Activated CD4-positive, alpha-beta T cell treated with anti-CD3 and anti-CD28 coated beads, Interleukin-2, amount 50 U/mL, for 24 hours (primary cell): ENCODE data around the gene TBX4.
"Not testable (repeated sequence)": the region's sequence is repeated elsewhere in the genome, so short reads cannot be mapped to it uniquely, and the experiment has no call there.

Experiments used
- DNase-seq, 2 donors: peaks; one replicate each; pipeline ENCODE4 v3.0.0-alpha.2; 2020; ENCODE audit warnings: low read depth in 1 of 2, low spot score in 1 of 2

The TBX4 gene

DNA sequence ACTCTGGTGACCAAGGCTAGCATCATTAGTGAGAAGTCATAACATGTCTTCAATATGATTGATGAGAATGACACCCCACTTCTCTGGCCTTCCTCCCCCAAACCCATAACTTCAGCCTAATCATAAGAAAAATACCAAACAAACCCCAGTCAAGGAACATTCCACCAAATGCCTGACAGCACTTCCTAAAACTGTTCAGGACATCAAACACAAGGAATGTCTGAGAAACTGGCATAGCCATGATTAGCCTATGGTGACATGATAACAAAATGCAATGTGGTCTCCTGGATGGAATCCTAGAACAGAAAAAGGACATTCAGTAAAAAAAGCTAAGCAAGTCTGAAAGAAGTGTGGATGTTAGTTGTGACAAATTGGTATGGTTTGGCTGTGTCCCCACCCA, 24.7 kb upstream of the TBX4 start:
- DNase-seq: no peak

DNA sequence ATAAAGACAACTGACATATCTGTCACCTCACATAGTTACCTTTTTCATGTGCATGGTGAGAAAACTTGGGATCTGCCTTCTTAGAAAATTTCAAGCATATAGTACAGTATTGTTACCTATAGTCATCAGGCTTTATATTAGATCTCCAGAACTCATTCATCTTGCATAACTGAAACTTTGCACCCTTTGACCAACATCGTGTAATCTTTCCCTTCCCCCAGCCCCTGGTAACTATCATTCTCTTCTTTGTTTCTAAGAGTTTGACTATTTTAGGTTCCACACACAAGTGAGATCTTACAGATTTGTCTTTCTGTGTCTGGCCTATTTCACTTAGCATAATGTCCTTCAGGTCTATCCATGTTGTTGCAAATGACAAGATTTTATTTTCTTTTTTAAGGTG, 22.9 kb upstream of the TBX4 start:
- no peak for DNase-seq

DNA sequence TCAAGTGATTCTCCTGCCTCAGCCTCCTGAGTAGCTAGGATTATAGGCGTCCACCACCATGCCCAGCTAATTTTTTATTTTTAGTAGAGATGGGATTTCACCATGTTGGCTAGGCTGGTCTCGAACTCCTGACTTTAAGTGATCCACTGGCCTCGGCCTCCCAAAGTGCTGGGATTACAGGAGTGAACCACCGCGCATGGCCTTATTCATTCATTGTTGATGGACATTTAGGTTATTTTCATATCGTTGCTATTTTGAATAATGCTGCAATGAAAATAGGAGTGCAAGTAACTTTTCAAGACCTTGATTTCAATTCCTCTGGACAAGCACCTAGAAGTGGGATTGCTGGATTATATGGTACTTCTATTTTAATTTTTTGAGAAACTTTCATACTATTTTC, 22.4 kb upstream of the TBX4 start:
- not testable (repeated sequence) for DNase-seq

DNA sequence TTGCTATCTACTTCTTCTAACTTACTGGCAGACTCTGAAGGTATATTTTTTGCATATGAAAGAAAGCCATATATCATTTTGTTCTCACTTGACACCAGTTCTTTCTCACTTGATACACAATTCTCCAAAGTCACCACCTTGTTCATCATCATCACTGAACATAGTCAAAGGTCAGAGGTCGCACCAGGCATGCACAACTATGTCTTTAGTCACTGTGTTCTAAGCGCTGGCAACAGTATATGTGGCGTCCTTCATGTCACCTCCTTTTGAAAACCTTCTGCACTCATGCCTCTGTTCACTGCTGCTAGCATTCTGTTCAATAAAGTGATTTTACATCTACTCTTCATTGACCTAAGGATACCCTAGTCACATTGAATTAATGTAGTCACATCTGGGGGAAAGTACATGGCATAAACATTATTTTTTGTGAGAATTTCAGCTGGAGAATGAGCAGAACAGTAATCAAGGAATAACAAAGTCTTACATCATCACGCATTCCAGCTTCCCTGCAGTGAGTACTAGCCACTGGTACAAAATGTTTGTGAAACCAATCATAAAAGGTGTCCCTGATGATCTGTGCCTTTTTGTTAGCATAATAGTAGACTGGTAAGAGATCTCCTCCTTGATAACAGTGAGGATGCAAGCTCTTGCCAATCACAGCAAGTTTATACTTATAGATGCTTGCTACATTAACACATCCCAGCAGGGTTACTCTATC, 20.5 kb upstream of the TBX4 start:
- no peak for DNase-seq

DNA sequence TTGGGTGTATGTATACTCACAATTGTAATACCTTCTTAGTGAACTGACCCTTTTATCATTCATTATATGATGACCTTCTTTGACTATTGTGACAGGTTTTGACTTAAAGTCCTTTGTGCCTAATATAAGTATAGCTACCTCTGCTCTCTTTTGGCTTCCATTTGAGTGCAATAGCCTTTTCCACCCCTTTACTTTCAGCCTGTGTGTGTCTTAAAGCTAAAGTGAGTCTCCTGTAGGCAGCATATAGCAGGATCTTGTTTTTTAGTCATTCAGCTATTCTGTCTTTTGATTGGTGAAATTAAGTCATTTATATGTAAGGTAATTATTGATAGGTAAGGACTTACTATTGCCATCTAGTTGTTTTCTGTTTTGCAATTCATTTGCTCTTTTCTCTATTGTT, 15.9 kb upstream of the TBX4 start:
- no peak for DNase-seq

DNA sequence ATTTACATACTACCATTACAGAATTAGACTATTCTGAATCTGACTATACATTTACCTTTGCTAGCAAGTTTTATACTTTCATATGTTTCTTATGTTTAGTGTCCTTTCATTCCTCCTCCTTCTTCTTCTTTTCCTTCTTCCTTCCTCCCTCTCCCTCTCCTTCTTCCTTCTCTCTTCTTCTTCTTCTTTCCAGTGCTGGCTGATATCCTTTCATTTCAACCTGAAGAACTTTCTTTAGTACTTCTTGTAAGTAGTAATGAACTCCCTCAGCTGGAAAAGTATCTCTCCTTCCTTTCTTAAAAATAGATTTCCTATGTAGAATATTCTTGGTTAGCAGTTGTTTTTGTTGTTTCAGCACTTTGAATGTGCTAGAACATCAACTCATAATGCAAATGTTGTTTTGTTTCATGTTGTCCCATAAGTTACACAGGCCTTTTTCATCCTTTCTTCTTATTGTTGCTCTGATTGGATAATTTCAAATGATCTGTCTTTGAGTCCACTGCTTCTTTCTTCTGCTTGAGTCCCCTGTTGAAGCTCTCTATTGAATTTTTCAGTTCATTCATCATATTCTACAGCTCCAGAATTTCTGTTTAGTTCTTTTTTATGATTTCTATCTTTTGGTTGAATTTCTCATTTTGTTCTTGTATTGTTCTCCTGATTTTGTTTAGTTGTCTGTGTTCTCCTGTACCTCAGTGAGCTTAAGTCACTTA, 15.1 kb upstream of the TBX4 start:
- no peak for DNase-seq

DNA sequence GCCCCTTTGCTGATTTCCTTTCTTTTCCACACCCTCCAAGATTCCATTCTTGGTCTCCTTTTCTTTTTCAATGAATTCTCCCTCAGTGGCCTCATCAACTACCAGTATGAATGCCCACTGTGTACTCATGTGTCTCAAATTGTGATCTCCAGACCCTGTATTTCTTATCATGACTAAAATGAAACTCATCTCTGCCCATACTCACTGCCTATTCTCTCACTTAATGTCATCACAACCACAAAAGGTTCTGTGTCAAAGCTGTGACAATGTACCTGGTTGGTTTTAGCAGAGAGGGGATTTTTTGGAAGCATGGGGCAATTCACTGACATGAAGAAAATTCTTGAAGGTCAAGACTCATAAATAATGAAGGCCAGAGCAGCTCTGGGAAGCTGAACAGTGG, 11.5 kb upstream of the TBX4 start:
- DNase-seq: no peak

DNA sequence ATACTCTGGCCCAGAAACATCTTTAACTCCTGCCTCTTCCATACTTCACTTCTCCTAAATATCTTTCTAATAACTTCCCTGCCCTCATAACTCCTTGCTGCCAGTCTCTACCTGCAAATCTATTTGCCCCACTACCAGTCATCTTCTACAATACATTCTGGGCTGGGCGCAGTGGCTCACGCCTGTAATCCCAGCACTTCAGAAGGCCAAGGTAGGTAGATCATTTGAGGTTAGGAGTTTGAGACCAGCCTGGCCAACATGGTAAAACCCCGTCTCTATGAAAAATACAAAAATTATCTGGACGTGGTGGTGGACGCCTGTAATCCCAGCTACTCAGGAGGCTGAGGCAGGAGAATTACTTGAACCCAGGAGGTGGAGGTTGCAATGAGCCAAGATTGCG, 10.7 kb upstream of the TBX4 start:
- DNase-seq: not testable (repeated sequence)

DNA sequence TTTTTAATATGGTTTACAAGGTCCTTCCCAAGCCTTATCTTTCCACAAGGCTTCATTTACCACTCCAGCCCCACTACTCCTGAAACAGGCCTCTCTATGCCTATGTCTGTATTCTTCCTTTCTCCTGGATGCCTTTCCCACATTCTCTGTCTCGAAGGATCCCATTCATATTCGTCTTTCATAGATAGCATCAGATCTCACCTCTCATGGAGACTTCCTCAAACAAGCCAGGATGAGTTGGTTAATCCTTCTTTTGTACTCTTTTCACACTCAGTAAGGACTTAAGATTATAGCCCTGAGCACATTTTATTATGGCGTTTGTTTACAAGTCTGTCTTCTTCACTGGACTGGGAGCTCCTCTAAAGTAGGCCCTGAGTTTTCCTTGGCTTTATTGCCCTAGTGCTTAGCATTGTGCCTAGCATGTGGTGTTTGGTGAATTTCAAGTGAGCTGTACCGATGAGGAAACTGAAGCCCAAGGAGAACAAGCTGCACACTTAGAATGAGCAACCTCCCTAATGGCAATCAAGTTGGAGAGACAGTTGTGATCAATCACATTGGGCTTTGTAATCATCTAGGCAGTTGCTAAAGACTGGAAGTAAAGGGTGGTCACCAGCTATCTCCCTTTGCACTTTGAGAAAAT, 10.0 kb upstream of the TBX4 start:
- no peak for DNase-seq

DNA sequence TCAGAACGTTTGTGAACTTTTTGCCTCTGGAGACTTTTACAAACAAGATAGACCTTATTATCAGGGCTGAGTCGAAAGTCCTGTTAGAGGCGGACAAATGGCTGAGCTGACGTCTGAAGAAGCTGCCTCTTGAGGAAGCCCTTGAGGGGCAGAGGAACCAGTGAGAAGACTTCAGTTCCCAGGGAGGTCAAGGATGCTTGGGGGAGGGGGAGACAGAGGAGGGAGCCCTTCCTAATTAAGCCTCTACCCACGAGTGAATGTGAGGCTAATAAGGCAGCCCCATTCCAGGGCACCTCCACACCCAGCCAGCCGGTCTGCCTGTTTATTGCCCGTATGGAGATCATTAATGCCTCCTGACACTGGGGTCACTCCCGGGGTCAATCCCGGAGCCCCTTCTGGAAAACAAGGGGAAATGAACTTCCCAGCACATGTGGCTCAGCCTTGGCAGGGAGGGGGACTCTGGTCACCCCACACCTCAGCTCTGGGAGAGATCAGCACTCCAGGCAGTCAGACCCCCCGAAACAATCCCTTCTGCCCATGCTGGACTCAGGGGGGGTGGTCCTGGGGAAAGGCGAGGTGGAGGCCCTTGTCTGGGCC, 9.2 kb upstream of the TBX4 start:
- DNase-seq: no peak

DNA sequence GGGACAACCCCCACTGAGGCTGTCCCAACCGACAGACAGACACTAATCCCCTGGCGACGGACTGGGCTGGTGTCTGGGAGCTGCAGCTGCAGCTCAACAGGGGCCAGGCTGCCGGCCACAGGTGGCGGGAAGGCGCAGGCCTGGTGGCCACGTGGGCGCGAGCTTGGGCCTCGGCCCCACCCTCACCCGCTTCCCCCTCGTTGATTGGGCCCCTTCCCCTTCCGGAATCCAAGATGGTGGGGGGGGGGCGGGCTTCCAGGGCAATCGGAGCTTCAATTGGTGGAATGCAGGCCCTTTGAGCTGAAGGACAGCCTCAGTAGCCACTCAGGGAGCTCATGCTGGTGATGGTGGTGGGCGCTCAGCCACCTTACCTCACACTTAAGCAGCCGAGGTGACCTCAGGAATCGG, 8.7 kb upstream of the TBX4 start:
- DNase-seq: no peak

DNA sequence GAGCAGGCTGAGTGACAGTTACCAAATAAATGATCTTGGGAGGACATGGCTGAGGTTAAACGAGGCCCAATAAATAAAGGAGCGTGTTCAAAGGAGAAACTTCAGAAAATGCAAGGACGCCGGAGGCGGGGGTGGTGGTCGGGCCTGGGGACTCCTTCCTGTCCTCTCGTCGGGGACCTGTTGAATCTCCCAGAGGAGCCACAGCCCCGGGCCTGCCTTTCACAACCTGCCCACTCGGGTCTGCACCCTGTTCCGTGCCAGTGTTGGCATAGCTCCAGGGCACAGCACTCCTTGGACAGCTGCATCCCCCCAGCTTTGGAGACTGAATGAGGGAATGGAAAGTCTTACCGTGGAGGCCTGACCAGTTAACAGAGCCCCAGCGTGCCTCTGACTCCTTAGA, 8.1 kb upstream of the TBX4 start:
- DNase-seq: no peak

DNA sequence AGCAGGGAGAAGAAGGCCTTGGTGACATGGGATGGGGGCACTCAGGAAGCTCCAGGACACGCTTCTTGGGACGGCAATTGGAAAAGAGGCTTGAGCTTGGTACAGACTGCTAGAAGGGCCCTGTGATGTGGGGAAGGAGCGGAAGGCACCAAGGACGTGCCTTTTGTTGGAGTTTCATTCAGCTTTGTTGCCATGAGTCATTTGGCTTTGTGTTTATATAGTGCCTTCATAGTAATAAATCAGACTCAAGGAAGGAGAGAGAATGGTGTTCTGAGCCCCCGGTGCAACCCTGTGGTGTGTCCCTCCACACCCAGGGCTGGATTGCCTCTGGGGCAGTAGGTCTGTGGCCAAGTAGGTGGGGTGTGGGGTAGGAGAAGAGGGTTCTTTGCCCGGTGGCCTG, 7.4 kb upstream of the TBX4 start:
- DNase-seq: no peak

DNA sequence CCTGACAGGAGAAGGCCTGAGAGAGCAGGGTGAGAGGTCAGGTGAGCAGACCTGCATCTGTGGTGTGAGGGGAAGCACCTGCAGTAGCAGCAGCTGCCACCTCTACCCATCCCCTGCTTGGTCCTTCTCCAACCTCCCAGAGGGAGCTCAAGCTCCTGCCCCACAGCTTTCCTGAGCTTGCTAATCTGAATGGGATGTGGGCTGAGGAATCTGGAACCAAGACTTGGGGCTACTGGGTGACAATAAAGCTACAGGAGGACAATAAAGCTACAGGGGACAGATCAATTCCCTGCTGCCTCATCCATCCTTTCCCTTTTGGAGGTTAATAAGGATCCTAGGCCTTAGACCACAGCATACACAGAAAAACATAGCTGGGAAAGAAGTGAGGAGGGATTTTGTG, 4.9 kb upstream of the TBX4 start:
- DNase-seq: no peak

DNA sequence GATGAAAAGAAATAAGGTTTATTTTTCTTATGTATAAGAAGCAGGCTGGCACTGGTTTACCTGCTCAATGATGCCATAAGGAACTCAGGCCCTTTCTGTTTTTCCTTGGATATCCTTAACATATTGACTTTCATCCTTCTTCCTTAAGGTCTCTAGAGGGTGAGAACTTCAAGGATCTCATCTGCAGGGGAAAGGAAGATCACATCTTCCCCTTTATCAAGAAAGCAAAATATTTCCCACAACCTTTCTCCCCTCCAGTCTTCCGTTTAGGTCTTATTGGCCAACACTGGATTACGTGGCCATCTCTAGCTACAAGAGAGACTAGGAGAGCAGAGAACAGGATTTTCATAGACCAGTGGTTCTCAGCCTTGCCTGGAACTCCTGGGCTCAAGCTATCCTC, 4.2 kb upstream of the TBX4 start:
- DNase-seq: no peak

DNA sequence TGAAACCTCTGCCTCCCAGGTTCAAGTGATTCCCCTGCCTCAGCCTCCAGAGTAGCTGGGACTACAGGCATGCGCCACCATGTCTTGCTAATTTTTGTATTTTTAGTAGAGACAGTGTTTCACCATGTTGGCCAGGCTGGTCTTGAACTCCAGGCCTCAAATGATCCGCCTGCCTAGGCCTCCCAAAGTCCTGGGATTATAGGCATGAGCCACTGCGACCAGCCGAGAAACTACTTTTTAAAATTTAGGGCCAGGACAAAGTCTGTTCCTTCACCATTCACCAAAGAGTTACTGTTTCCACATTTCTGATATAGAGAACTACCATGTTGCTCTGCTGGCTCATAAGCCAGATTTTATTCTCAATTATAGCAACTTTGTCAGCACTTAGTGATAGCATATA, 3.1 kb upstream of the TBX4 start:
- not testable (repeated sequence) for DNase-seq

DNA sequence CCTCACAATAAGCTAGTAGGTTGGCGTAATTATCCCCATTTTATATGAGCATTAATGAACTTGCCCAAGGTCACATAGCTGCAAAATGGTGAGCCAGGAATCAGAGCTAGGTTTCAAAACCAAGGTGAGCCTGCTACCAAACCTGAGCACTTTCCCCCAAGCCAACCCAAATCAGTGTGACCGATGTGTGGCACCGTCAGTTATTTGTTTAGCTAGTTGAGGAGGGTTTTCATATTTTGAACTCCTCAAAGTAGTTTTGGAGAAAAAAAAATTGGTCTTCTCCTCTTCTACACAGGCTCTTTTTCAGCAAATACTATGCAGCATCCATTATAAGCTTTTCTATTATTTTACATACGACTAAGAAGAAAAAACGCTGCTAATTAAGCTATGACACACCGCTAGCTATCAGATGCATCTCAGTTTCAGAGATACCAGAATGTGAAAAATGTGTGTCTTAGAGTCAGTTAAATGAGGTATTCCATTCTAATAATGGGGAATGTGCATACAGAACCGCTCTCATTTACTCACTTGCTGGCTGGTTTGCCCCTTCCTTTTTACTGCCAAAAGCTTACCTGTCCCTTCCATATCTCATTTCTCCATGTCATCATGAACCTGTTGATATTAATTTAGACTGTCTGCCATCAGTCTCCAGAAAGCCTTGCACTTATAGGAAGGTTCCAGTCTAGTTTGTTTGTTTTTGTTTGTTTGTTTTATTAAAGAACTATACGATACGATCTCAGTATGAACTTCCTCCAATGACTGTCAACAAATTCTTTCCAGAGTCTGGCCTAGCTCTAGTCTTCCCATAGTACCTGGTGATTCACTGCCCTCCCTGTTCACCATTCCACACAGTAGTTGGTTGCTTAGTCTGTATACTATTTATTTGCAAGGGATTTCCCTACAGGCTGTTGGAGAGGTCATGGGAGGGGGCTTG, 2.2 kb upstream of the TBX4 start:
- no peak for DNase-seq

DNA sequence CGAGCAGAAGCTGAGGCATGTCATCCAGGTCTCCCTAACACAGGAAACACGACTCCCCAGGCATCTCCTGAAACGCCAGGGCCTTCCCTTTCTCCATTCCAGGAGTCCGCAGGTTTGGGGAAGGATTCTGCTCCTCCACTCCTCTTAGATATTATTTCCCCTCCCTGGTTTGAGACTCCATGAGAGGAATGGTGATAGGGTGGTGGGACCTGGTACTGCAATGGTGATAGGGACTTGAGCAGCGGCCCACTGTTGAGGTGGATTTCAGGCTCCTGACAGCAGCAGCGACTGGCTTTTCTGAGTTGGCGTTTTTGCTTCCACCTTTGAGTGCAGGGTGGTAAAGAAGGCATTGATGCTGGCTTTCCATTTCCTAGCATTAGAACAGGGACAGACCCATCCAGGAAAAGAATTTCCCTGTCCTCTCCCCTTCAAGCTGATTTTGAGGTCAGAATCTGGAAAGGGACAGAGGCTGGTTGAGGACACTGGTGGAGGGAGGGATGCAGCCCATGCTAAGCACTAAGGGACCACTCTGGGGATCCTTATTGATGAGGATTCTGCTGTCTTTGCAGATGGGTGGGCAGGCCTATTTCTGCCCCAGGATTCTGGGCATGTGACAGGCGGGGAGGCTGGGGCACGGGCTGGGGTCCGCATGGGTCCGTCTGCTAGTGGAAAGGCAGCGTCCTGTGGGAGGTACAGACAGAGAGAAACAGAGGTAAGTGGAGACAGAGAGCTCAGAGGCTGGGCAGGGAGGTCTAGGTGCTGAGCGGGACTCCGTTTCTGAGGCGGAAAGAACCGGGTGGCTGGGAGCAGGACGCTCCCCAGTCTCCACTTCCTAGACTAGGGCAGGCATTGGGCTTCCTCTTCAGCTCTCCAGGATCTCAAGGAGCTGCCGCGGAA, 1.3 kb upstream of the TBX4 start:
- no peak for DNase-seq

DNA sequence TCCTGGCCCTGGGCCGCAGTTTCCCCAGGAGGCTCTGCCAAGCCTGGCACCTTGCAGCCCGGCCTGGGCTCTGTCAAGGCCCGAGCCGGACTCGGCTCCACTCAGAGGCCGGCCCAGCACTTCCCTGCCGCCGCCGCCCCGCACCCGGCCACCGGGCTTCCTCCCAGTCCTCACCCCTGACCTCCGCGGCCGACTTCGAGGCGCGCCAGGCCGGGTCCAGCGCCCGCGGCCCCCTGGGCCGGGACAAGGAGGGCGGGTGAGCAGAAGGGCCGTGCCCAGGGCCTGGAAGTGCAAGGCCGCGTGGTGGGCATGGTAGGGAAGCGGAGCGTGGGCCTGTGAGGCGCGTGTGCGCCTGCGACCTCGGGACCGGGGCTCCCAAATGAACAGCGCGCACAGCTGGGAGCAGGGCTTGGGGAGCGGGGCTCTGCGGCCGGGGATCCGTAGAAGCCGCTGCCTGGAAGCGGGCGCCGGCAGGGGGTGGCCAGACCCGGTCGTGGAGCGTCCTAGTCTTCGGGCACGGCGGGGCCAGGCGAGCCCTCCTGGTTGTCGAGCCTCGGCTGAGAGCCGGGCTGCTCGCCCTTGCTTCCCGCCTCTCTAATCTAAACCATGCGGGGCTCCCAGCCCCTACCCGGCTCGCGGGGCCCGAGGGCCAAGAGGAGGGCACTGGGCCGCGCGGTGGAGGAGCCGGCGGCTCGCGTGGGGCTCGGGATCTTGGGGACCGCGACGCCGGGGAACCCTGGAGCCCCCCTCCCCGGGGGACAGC, 503 bp upstream of the TBX4 start:
- no peak for DNase-seq
